ENCODE data around the gene SUN5. TPM values are rescaled to one million over a fixed set of nuclear protein-coding genes. Genes with fewer than 3 reads are reported as not detected.

Gene SUN5
- total and polyA plus RNA-seq, 4 donors, result not detected

DNA sequence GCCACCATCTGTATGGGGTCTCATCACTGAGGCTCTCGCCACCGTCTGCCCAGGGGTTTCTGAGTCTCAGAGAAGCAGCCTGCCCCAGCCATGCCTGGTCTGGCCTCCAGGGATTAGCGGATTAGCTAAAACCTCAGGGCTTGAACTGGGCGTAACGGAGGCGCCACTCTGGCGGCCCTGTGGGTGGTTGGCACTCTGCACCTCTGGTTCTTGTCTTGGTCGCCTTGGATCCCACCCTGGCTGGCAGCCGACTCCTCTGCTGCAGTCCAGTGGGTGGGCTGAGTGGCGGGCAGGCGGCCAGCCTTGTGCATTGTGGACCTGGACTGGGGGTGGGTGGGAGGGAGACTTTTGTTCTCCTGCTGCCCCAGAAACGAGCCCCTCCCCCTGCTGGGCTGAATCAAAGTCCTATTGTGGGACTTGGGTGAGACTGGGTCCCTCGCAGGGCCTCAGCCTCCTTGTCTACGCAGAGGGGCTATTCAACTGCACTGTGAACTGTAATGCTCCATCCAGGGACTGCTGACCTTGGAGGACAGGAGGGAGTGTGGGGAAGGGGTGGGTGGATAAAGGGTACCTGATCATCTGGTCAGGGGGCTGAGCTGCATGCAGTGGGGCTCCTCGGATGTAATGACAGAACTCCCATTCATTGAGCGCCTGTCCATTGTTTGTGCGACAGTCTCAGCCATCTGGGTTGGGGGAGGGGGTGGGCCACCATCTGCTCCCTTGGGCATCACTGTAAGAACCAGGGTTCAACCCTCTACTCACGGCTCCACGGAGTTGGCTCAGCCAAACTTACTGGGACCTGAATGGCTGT, 23.9 kb downstream of the SUN5 start:
- Histone ChIP-seq H3K36me3 (ENCODE audit: control insufficient read depth in 4 of 4, insufficient read depth in 3 of 4, low read depth in 1 of 4, low read length in 3 of 4) (no peaks in the 10 kb centered on the region), H3K9ac (ENCODE audit: low read depth in 1 of 2, low read length in 2 of 2) (no peak overlapping the region), H3K27ac (ENCODE audit: low read depth in 1 of 2, low read length in 2 of 2) (no peak overlapping the region), H3K4me3 (ENCODE audit: low read depth in 1 of 3, low read length in 3 of 3) (no peak overlapping the region), H3K9me3 (ENCODE audit: control insufficient read depth in 4 of 4, low read length in 3 of 4) (no peaks in the 10 kb centered on the region), H3K27me3 (ENCODE audit: control insufficient read depth in 4 of 4, insufficient read depth in 4 of 4, low read length in 3 of 4) (no peaks in the 10 kb centered on the region), H3K4me1 (ENCODE audit: control insufficient read depth in 4 of 4, insufficient read depth in 4 of 4, low read length in 3 of 4) (no peaks in the 10 kb centered on the region)
- no peak for DNase-seq (ENCODE audit: low spot score)
- TF ChIP-seq, protein P1, sequence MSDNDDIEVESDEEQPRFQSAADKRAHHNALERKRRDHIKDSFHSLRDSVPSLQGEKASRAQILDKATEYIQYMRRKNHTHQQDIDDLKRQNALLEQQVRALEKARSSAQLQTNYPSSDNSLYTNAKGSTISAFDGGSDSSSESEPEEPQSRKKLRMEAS (IDR thresholded peaks at IDR 0.05), result no peak
- TF ChIP-seq RAD21 (IDR thresholded peaks at IDR 0.05) (no peak), FOXA1 (IDR thresholded peaks at IDR 0.05) (no peak), FOXA2 (IDR thresholded peaks at IDR 0.05) (no peak), EGR1 (IDR thresholded peaks at IDR 0.05; ENCODE audit: low read depth in 2 of 2) (no peak), JUND (IDR thresholded peaks at IDR 0.05) (no peak), SP1 (IDR thresholded peaks at IDR 0.05) (no peak), TAF1 (conservative IDR thresholded peaks at IDR 0.05) (no peak), RXRA (IDR thresholded peaks at IDR 0.05) (no peak), NR2F2 (IDR thresholded peaks at IDR 0.05) (no peak), YY1 (IDR thresholded peaks at IDR 0.05) (no peak), GABPA (IDR thresholded peaks at IDR 0.05 in 1 of 2, conservative IDR thresholded peaks at IDR 0.05 in 1 of 2) (no peak), HNF4A (conservative IDR thresholded peaks at IDR 0.05) (no peak), HNF4G (IDR thresholded peaks at IDR 0.05) (no peak)
- TF ChIP-seq, protein P2, sequence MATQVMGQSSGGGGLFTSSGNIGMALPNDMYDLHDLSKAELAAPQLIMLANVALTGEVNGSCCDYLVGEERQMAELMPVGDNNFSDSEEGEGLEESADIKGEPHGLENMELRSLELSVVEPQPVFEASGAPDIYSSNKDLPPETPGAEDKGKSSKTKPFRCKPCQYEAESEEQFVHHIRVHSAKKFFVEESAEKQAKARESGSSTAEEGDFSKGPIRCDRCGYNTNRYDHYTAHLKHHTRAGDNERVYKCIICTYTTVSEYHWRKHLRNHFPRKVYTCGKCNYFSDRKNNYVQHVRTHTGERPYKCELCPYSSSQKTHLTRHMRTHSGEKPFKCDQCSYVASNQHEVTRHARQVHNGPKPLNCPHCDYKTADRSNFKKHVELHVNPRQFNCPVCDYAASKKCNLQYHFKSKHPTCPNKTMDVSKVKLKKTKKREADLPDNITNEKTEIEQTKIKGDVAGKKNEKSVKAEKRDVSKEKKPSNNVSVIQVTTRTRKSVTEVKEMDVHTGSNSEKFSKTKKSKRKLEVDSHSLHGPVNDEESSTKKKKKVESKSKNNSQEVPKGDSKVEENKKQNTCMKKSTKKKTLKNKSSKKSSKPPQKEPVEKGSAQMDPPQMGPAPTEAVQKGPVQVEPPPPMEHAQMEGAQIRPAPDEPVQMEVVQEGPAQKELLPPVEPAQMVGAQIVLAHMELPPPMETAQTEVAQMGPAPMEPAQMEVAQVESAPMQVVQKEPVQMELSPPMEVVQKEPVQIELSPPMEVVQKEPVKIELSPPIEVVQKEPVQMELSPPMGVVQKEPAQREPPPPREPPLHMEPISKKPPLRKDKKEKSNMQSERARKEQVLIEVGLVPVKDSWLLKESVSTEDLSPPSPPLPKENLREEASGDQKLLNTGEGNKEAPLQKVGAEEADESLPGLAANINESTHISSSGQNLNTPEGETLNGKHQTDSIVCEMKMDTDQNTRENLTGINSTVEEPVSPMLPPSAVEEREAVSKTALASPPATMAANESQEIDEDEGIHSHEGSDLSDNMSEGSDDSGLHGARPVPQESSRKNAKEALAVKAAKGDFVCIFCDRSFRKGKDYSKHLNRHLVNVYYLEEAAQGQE (IDR thresholded peaks at IDR 0.05), result no peak
- TF ChIP-seq, protein P3, sequence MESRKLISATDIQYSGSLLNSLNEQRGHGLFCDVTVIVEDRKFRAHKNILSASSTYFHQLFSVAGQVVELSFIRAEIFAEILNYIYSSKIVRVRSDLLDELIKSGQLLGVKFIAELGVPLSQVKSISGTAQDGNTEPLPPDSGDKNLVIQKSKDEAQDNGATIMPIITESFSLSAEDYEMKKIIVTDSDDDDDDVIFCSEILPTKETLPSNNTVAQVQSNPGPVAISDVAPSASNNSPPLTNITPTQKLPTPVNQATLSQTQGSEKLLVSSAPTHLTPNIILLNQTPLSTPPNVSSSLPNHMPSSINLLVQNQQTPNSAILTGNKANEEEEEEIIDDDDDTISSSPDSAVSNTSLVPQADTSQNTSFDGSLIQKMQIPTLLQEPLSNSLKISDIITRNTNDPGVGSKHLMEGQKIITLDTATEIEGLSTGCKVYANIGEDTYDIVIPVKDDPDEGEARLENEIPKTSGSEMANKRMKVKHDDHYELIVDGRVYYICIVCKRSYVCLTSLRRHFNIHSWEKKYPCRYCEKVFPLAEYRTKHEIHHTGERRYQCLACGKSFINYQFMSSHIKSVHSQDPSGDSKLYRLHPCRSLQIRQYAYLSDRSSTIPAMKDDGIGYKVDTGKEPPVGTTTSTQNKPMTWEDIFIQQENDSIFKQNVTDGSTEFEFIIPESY (IDR thresholded peaks at IDR 0.05), result no peak
- TF ChIP-seq, protein P4, sequence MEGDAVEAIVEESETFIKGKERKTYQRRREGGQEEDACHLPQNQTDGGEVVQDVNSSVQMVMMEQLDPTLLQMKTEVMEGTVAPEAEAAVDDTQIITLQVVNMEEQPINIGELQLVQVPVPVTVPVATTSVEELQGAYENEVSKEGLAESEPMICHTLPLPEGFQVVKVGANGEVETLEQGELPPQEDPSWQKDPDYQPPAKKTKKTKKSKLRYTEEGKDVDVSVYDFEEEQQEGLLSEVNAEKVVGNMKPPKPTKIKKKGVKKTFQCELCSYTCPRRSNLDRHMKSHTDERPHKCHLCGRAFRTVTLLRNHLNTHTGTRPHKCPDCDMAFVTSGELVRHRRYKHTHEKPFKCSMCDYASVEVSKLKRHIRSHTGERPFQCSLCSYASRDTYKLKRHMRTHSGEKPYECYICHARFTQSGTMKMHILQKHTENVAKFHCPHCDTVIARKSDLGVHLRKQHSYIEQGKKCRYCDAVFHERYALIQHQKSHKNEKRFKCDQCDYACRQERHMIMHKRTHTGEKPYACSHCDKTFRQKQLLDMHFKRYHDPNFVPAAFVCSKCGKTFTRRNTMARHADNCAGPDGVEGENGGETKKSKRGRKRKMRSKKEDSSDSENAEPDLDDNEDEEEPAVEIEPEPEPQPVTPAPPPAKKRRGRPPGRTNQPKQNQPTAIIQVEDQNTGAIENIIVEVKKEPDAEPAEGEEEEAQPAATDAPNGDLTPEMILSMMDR (IDR thresholded peaks at IDR 0.05; ENCODE audit: low read depth, low read length, missing input control), result no peak
- TF ChIP-seq, protein P5, sequence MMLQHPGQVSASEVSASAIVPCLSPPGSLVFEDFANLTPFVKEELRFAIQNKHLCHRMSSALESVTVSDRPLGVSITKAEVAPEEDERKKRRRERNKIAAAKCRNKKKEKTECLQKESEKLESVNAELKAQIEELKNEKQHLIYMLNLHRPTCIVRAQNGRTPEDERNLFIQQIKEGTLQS (IDR thresholded peaks at IDR 0.05), result no peak
- 87% methylated on average over 19 of the region's 19 CpGs for WGBS
